ENCODE results near the gene DDN. TPM values are rescaled to one million over a fixed set of nuclear protein-coding genes. Genes with fewer than 3 reads are reported as not detected.
A peak's percentile ranks its signal among the peaks of the same experiment; 100 is the strongest.

The DDN gene
- total and polyA plus RNA-seq, 9 of the 15 experiments (the other 6 are each of a cell fraction or from before 2014, with no cell fraction given): 0.03 to 3.6 (median 1.6) TPM

- in situ Hi-C loops (cut with MboI): no loop called here
- CTCF ChIA-PET (ENCODE audit: low intra/inter-chr PET ratio): no interaction called here
- intact Hi-C loops (cut with micrococcal nuclease): no loop called here
These were observed 24.6 kb upstream of the DDN start for GRCh38 chr12:49023812-49024211.

DNA sequence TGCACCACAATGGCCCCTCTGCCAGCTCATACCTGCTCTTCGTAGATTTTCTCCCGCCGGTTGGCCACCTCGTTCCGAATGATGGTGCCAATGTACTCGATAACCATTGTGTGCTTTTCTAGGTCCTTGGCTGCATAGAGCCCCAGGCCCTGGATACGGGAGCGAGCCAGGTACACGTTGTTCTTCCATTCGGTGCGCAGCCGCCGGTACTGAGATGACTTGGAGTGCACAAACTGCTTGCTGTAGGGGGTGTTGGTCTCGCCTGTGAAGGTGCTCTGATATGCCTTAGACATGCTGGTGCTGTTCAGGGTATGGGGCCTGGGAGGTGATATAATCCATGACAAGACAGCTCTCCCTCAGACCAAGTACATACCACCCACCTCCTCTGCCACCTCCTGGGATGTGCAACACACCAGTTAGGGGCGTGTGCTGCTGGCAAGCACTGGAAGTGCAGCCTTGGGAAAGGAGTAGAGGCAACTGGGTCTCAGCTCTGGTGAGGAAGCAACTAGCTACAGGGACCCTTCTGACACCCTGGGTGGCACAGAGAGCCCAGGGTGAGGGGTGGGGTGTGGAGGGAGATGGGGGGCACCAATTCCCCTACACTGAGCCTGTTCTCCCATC, 23.5 kb upstream of the DDN start:
- WGBS (ENCODE audit: insufficient coverage, low coverage, missing lambda C conversion rate): 89% methylated on average over 15 of the region's 15 CpGs
- no peak overlapping the region for H3K9ac ChIP-seq (ENCODE audit: insufficient read depth in 1 of 2, low read depth in 2 of 2, low read length in 2 of 2)
- peaks cover 72% of the 10 kb centered on the region for H3K36me3 ChIP-seq (ENCODE audit: control insufficient read depth, insufficient read depth, low read length)

More at GRCh38 chr12:49023812-49024211, 24.6 kb upstream of the DDN start:
- 0 out of 2 replicates have a peak, but pooled peaks have one; percentile 22 for TF ChIP-seq BCOR (IDR thresholded peaks at IDR 0.05)
- TF ChIP-seq ZNF436 (CRISPR knock-in tag; IDR thresholded peaks at IDR 0.05): no peak
- TF ChIP-seq ESRRA (IDR thresholded peaks at IDR 0.05; ENCODE audit: borderline replicate concordance, low read depth): peak; percentile 47; the same call in 1 of the 2 replicates
- no peak for TF ChIP-seq IRF2 (CRISPR knock-in tag; IDR thresholded peaks at IDR 0.05)
- TF ChIP-seq RBM25 (IDR thresholded peaks at IDR 0.05; ENCODE audit: low read depth, low read length, severe bottlenecking): peak; percentile 86
- no peaks in the 10 kb centered on the region; the same call in 2 of the 3 replicates for H3K79me2 ChIP-seq (ENCODE audit: control insufficient read depth, insufficient read depth, low read length)
- no peak overlapping the region for H2AFZ ChIP-seq (ENCODE audit: low read depth, low read length)
- H3K9me1 ChIP-seq (ENCODE audit: control insufficient read depth, insufficient read depth, low read length): no peaks in the 10 kb centered on the region
- no TSS peak for BruUV-seq (replicated peaks)
- H3K9ac ChIP-seq (ENCODE audit: insufficient read depth in 1 of 2, low read depth in 2 of 2, low read length in 2 of 2): no peak overlapping the region
- 95% methylated on average over 2 of the region's 2 CpGs for WGBS (ENCODE audit: insufficient coverage, low coverage, missing lambda C conversion rate)
- DNase-seq (ENCODE audit: extremely low read depth in 1 of 4, low spot score in 3 of 4) (no peak), FAIRE-seq (no peak), ATAC-seq (no peak)
- no peak overlapping the region for H3K4me3 ChIP-seq
- 0 out of 2 replicates have a peak, but pooled peaks cover 5% of the 10 kb centered on the region for H4K20me1 ChIP-seq (replicated peaks; ENCODE audit: control insufficient read depth, insufficient read depth, low read length)
- no peak overlapping the region for H3K27ac ChIP-seq (ENCODE audit: extremely low read depth, low read depth, low read length)
- peaks cover 15 to 19% of the 10 kb centered on the region in 2 experiments; a peak in 4 of 5 replicates for H3K4me1 ChIP-seq (replicated peaks in 1 of 2; ENCODE audit: control insufficient read depth in 2 of 2, insufficient read depth in 2 of 2, low read length in 2 of 2)
- no peaks in the 10 kb centered on the region for H3K9me3 ChIP-seq (replicated peaks; ENCODE audit: control insufficient read depth, insufficient read depth, low read depth, low read length)
- POLR2A ChIA-PET: interaction anchor here (0.9 to 3.4 kb wide), 5 partner anchors 8 to 20 kb away, joined by 4 to 22 read pairs (median 8); no protein-coding TSS in a partner anchor
- H3K4me2 ChIP-seq (ENCODE audit: insufficient read depth, low read length): no peak overlapping the region
- peaks cover 83% of the 10 kb centered on the region for H3K36me3 ChIP-seq (ENCODE audit: control insufficient read depth, insufficient read depth, low read length)
- no peaks in the 10 kb centered on the region for H3K27me3 ChIP-seq (ENCODE audit: control insufficient read depth in 2 of 2, insufficient read depth in 2 of 2, low read length in 2 of 2)

More for the DNA sequence above, 23.5 kb upstream of the DDN start:
- ChIA-PET CTCF (ENCODE audit: low intra/inter-chr PET ratio) (interaction anchor here (1.2 kb wide), 1 partner anchor 26 kb away, joined by 3 read pairs; no protein-coding TSS in a partner anchor), POLR2A (interaction anchor here (1.0 to 3.4 kb wide), 3 partner anchors 8 to 14 kb away, joined by 3 to 22 read pairs (median 8); no protein-coding TSS in a partner anchor)
- no peak for DNase-seq (ENCODE audit: extremely low read depth in 1 of 4, low spot score in 3 of 4)
- no TSS peak for BruUV-seq (replicated peaks)
- in situ Hi-C loops (cut with MboI) (no loop called here), intact Hi-C loops (cut with micrococcal nuclease) (no loop called here)
- no peak for FAIRE-seq
- no peaks in the 10 kb centered on the region for H3K9me3 ChIP-seq (replicated peaks; ENCODE audit: control insufficient read depth, insufficient read depth, low read depth, low read length)
- peaks cover 8% of the 10 kb centered on the region for H3K79me2 ChIP-seq (ENCODE audit: control insufficient read depth, insufficient read depth, low read length)
- H3K27me3 ChIP-seq (ENCODE audit: control insufficient read depth in 2 of 2, insufficient read depth in 2 of 2, low read length in 2 of 2): no peaks in the 10 kb centered on the region
- 0 out of 2 replicates have a peak, but pooled peaks cover 5% of the 10 kb centered on the region for H4K20me1 ChIP-seq (replicated peaks; ENCODE audit: control insufficient read depth, insufficient read depth, low read length)
- H3K4me2 ChIP-seq (ENCODE audit: insufficient read depth, low read length): no peak overlapping the region
- no peak overlapping the region for H3K4me3 ChIP-seq
- no peak for ATAC-seq
- no peak overlapping the region for H2AFZ ChIP-seq (ENCODE audit: low read depth, low read length)
- H3K27ac ChIP-seq (ENCODE audit: extremely low read depth, low read depth, low read length): no peak overlapping the region
- H3K9me1 ChIP-seq (ENCODE audit: control insufficient read depth, insufficient read depth, low read length): no peaks in the 10 kb centered on the region
- no peak for TF ChIP-seq BRF2 (IDR thresholded peaks at IDR 0.05; ENCODE audit: borderline replicate concordance, insufficient read depth, insufficient read length)
- TF ChIP-seq, protein P1, sequence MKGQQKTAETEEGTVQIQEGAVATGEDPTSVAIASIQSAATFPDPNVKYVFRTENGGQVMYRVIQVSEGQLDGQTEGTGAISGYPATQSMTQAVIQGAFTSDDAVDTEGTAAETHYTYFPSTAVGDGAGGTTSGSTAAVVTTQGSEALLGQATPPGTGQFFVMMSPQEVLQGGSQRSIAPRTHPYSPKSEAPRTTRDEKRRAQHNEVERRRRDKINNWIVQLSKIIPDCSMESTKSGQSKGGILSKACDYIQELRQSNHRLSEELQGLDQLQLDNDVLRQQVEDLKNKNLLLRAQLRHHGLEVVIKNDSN (CRISPR knock-in tag; IDR thresholded peaks at IDR 0.05): 0 out of 2 replicates have a peak, but pooled peaks have one; percentile 14
- H3K4me1 ChIP-seq (replicated peaks in 1 of 2; ENCODE audit: control insufficient read depth in 2 of 2, insufficient read depth in 2 of 2, low read length in 2 of 2): peaks cover 21 to 23% of the 10 kb centered on the region in 2 experiments

All from K562 (cell line).